GM21381 (cell line): Measurements from ENCODE around the gene NFS1.
"Not testable (repeated sequence)": the region's sequence is repeated elsewhere in the genome, so short reads cannot be mapped to it uniquely, and the experiment has no call there.

ENCODE experiments used
- ATAC-seq: cut with Tn5 transposase; IDR thresholded peaks from one replicate; pipeline ENCODE4 v1.9.1; 2021; ENCODE audit warnings: mild to moderate bottlenecking, moderate library complexity; ENCODE audit not compliant: unreplicated experiment

Gene NFS1

DNA sequence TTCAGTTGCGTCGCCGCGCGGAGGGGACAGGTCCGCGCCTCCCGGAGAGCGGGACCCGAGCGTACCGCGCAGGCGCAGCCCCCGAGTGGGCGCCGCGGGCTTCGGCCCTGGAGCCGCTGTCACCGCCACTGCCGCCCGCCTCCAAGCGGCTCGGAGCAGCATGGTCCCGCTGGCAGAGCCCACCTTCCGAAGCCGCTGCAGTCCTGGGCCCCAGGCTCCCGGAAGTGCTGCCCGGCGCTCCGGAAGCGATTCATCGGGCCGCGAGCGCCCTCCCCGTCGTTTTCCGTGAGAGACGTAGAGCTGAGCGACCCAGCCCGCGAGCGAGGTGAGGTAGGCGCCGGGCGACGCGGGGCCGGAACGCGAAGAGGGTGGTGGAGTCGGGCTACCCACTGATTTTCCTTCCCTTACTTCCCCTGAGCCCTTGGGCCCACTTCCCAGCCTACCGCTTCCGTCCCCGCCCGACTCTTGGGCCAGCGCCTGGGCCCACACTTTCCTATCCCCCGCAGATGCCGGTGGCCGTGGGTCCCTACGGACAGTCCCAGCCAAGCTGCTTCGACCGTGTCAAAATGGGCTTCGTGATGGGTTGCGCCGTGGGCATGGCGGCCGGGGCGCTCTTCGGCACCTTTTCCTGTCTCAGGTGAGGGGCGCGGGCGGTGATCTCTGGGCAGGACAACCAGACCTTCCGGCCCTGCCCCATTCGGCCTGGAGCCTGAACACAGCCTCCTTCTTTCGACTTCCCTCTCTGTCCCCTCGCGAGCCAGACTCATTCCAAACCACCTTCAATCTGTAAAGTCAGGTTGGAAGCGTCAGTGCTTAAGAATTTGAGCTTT, at the start of gene NFS1, which contains the start of gene ROMO1:
TSS of gene NFS1 (minus strand) at position 226 of the 830 bp plus-strand sequence. CDS start at position 162, 64 bp downstream.
TSS of gene ROMO1 (plus strand) at position 279 of the 830 bp plus-strand sequence. CDS start at position 507, 228 bp downstream.
- peak; percentile 81 for ATAC-seq

- not testable (repeated sequence) for ATAC-seq
These were observed 45.3 kb upstream of the NFS1 start for GRCh38 chr20:35744492-35744841.

DNA sequence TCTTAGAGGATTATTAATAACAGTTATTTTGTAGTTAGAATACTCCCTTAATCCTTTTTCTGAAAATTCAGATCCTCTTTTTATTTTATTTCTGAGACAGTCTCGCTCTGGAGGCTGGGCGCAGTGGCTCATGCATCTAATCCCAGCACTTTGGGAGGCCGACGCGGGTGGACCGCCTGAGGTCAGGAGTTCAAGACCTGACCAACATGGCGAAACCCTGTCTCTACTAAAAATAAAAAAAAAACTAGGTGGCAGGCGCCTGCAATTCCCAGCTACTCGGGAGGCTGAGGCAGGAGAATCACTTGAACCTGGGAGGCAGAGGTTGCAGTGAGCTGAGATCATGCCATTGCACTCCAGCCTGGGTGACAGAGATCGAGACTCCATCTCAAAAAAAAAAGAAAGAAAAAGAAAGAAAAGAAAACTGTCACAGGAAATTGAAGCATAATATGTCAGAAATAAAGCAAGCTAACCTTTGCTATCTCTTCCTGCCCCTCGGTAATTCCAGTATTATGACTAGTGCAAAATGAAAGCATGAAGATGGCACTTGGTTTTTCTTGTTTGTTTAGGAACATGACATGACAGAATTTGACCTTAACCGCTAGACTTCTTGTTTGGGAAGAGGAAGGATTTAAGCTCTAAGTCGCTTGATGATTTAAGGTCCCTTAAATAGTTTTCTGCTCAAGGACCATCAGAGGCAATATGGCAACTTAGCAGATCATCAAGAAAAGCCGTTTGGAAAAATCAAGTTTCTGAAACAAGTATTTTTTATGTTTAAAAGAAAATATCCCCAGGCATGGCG, 44.7 kb upstream of the NFS1 start:
- no peak for ATAC-seq

- ATAC-seq, result no peak
These were observed 43.8 kb upstream of the NFS1 start for GRCh38 chr20:35742741-35743523.

- ATAC-seq, result peak; percentile 89
These were observed 43.0 kb upstream of the NFS1 start, which contains the start of gene RBM39 for GRCh38 chr20:35741892-35742740. RBM39 (minus strand) TSS chr20:35742260; CDS start chr20:35740874, 1,386 bp downstream.

DNA sequence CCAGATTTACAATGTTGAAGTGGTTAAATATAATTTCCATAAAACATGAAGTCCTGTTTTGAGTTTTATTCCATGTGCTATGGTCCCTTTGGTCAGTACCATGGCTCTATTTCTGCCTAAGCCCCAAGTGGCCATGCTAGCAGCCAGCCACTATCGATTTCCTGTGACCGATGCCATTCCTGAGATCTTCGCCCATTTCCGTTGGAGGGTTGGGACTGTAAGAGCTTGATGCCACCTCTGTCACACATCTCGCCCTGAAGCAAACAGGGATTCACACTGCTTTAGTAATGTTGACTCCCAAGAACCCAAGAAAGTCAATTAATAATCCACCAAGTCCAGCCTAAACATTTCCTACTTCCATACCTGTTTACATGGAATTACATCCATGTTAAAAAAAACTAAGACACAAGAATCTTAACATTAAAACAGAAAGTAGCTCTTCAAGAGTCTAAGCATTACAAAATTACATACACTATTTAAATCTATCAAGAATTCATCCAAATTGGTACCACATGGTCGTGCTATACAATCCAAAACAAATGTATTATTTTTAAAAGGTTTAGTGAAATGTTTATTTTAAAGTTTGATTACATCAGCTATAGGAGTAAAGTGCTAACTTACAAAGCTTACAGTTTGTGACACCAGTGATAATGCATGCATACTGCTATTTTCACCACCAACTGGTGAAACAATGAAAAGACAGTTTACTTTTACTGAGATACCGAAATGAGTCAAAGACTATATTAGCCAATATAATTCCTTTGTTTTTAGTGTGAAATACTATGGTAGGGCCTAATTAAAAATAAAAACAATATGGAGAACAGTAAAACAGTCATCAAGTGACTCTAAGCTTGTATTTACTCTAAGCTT, 40.4 kb upstream of the NFS1 start:
- ATAC-seq, result no peak

DNA sequence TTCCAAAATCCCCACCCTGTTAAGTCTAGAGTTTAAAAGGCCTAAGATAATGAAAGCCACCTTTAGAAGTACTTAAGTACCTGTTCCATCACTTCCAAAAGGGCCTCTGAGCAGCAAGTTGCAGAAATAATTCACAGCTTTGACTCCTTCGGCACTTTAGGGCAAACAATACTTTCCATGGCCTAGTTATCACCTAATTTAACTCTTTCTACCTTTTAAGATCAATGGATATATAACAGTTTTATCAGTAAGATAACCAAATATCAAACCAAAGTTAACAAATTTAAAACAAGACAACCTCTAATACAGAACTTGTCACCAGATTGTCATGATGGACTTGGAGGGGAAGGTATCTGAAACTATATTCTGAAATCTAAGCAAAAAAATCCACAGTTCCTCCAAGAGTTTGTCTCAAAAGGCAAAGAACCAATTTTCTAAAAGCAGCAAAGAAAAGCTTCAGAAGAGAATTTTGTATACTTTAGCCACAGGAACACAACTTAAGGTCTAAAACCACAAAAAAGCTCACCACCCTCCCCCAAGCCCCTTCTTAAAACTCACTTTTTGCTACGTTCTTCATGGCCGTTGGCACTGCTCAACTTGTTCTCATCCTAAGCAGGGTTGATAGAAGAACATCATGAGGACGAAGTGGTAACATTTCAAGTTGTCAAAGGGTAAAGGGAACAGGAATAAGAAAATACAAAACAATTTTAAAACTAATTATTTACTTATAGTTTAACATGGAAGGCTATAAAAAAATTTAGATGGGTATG, 39.4 kb upstream of the NFS1 start:
- ATAC-seq, result no peak

- ATAC-seq, result no peak
These were observed 38.7 kb upstream of the NFS1 start for GRCh38 chr20:35737865-35738333.

DNA sequence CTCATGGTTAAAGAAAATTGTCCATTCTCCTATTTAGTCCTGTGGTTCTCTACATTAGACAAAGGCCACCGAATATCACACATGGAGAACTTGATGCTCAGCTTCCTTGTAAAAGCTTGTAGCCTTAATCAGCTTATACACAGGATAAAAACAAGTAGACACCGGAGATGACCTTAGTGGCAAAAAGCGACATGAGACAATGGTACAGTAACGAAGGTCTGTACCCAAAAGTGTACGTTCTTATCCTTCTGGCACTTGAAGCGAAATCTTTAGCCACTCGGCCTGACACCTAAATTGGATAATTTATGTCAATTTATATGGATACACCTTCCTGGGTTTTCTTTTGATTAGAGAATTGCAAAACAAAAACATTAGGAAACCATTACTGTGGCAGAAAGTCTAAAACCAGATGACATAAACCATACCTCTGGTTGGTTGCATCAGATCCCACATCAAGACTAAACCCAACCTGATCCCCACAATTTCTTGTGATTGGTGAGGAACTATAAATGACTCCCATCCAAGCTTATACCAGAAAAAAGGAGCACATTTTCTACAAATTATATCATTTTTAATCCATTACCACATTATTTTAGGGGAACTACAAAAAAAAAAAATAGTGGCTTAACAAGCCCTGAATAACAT, 36.8 kb upstream of the NFS1 start:
- ATAC-seq, result no peak

- ATAC-seq, result no peak
These were observed 35.9 kb upstream of the NFS1 start for GRCh38 chr20:35734777-35735649.

- ATAC-seq, result no peak
These were observed 35.2 kb upstream of the NFS1 start for GRCh38 chr20:35734374-35734773.

DNA sequence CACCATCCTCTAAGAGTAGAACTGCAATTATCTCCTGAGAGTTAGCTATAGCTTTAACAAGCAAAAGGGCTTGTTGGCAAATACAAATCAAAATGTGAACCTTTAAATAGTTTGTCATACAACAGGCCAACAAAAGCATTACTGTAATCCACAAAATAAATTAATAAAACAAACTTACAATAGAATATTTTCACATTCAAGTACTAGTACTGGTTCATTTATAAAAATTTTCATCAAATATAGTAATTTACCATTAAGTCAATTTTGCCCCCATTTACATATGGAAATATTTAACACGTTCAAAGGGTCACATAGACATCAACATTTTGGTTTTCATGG, 33.5 kb upstream of the NFS1 start:
- no peak for ATAC-seq

GRCh38 chr20:35731862-35732643, 32.9 kb upstream of the NFS1 start:
- no peak for ATAC-seq

GRCh38 chr20:35731469-35731788, 32.3 kb upstream of the NFS1 start:
- ATAC-seq, result no peak

DNA sequence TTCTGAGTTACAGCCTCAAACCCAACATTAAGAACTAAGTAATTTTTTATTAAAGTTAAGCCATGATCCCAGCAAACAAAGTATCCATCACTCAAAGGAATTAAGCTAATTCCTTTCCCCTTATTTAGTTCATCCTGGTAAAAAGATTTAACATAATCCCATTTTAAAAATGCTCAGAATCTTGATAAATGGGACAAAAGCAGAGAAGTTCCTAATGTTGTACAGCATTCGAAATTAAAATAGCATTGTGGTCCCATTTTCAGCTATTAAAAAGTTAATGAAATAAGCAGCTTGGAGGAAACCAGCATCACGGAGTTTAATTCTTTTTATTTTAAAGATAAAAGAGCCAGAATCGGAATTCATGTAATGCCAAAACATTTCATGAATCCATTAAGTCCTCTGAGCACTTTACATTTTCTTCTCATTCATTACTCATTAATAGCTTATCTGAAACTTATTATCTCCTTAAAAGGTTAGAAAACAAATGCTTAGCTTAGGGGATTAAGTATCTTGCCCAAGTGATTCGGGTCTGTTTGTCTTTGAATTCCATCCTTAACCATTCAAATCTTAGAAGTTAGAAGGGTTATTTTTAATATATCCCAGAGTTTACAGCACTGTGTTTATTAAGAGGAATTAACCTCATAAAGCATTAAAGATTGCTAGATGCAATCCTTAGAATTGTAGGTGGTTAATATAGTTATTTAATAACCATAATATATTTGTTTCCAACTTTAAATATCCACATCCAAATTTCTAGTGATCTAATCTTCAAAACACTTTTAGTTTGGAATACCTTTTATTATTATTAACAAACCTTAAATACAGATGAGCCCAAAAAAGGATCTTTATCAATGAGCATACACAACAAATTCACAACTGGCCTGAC, 31.7 kb upstream of the NFS1 start:
- no peak for ATAC-seq
